AG09319 (cell line): ENCODE results near the gene PMCH.

Experiments
- DNase-seq: peaks from one replicate; pipeline ENCODE4 v3.0.0-alpha.2; 2010; ENCODE audit warnings: low read depth; ENCODE audit errors: extremely low read depth
- CTCF ChIP-seq: IDR thresholded peaks from 2 replicates; pipeline ENCODE4 v1.5.1; 2011; ENCODE audit warnings: low read depth, mild to moderate bottlenecking, inconsistent platforms, low read length, moderate library complexity

Gene PMCH

GRCh38 chr12:102204025-102204424 is 6.4 kb upstream of the PMCH start:
- no peak for TF ChIP-seq CTCF
- DNase-seq, result no peak

GRCh38 chr12:102202556-102202955 is 4.9 kb upstream of the PMCH start:
- no peak for DNase-seq
- TF ChIP-seq CTCF, result no peak

GRCh38 chr12:102201436-102202061 is 3.9 kb upstream of the PMCH start:
- DNase-seq, result no peak
- TF ChIP-seq CTCF, result no peak

GRCh38 chr12:102195826-102196225 is 1.8 kb downstream of the PMCH start:
- no peak for DNase-seq
- no peak for TF ChIP-seq CTCF

GRCh38 chr12:102182635-102183034 is 15.0 kb downstream of the PMCH start:
- no peak for DNase-seq
- TF ChIP-seq CTCF, result no peak

- no peak for DNase-seq
- no peak for TF ChIP-seq CTCF
Measured at GRCh38 chr12:102174761-102175160, 22.9 kb downstream of the PMCH start.

GRCh38 chr12:102174117-102174516 is 23.5 kb downstream of the PMCH start:
- no peak for DNase-seq
- no peak for TF ChIP-seq CTCF
